HG03342 (cell line): Measurements from ENCODE around the gene DAB2IP.

Experiments
- ATAC-seq: cut with Tn5 transposase; IDR thresholded peaks from one replicate; pipeline ENCODE4 v1.9.1; 2021; ENCODE audit warnings: mild to moderate bottlenecking, moderate library complexity; ENCODE audit not compliant: unreplicated experiment

The DAB2IP gene

GRCh38 chr9:121755581-121755980, 104.1 kb downstream of the DAB2IP start:
- ATAC-seq = no peak

GRCh38 chr9:121756474-121757280, 105.2 kb downstream of the DAB2IP start:
- ATAC-seq = no peak

GRCh38 chr9:121757281-121757585, 105.8 kb downstream of the DAB2IP start:
- no peak for ATAC-seq

- no peak for ATAC-seq
Measured at GRCh38 chr9:121758693-121759092, 107.3 kb downstream of the DAB2IP start.

- ATAC-seq = no peak
Measured at GRCh38 chr9:121759996-121760395, 108.6 kb downstream of the DAB2IP start.

GRCh38 chr9:121760571-121760970, 109.1 kb downstream of the DAB2IP start:
- no peak for ATAC-seq

GRCh38 chr9:121763131-121763530, 111.7 kb downstream of the DAB2IP start:
- ATAC-seq = no peak

- no peak for ATAC-seq
Measured at GRCh38 chr9:121763561-121764370, 112.3 kb downstream of the DAB2IP start.

- ATAC-seq = no peak
Measured at GRCh38 chr9:121764371-121764730, 112.9 kb downstream of the DAB2IP start.

- ATAC-seq = no peak
Measured at GRCh38 chr9:121765021-121765950, 113.9 kb downstream of the DAB2IP start.

GRCh38 chr9:121766081-121766683, 114.7 kb downstream of the DAB2IP start:
- no peak for ATAC-seq

GRCh38 chr9:121767171-121767769, 115.8 kb downstream of the DAB2IP start:
- ATAC-seq = no peak

- no peak for ATAC-seq
Measured at GRCh38 chr9:121768416-121769015, 117.1 kb downstream of the DAB2IP start.

GRCh38 chr9:121769939-121770338, 118.5 kb downstream of the DAB2IP start:
- no peak for ATAC-seq

- no peak for ATAC-seq
Measured at GRCh38 chr9:121770415-121771273, 119.2 kb downstream of the DAB2IP start.

GRCh38 chr9:121771418-121771817, 120.0 kb downstream of the DAB2IP start:
- no peak for ATAC-seq

GRCh38 chr9:121771851-121772599, 120.6 kb downstream of the DAB2IP start:
- ATAC-seq = no peak

GRCh38 chr9:121772600-121773285, 121.3 kb downstream of the DAB2IP start:
- no peak for ATAC-seq
